ENCODE data around the gene COL2A1.

GRCh38 chr12:48017496-48017895 is 13.2 kb upstream of the COL2A1 start:
- no peak for TF ChIP-seq MYBL2 (IDR thresholded peaks at IDR 0.05; ENCODE audit: low read depth)
- no peak for TF ChIP-seq MYBL2 (CRISPR knock-in tag; IDR thresholded peaks at IDR 0.05; ENCODE audit: borderline replicate concordance)
- no peak for TF ChIP-seq SREBF1 (IDR thresholded peaks at IDR 0.05; ENCODE audit: borderline replicate concordance, low read depth, low read length)
- TF ChIP-seq C11orf30 (IDR thresholded peaks at IDR 0.05; ENCODE audit: low read depth) = no peak
- no peak for TF ChIP-seq CREB1 (IDR thresholded peaks at IDR 0.05)
- no peak for TF ChIP-seq CREB1 (CRISPR knock-in tag; IDR thresholded peaks at IDR 0.05)
- no peak for TF ChIP-seq CTCF (IDR thresholded peaks at IDR 0.05 in 2 of 3, conservative IDR thresholded peaks at IDR 0.05 in 1 of 3; ENCODE audit: insufficient read depth in 2 of 3, low read depth in 1 of 3, low read length in 3 of 3)
